H1 (cell line): Measurements from ENCODE around the gene PIGV. TPM values are rescaled to one million over a fixed set of nuclear protein-coding genes. Genes with fewer than 3 reads are reported as not detected.
A peak's percentile ranks its signal among the peaks of the same experiment; 100 is the strongest.

Experiments
- CTCF ChIA-PET: fragments of 300-600 bp; sonication (Branson Sonifier 250); formaldehyde crosslinking; loops from one replicate; lab custom pipeline; 2021; ENCODE audit not compliant: partially characterized antibody; lab: Charles Lee
- POLR2A ChIA-PET: fragments of 300-600 bp; sonication (Branson Sonifier 250); formaldehyde crosslinking; loops from one replicate; lab custom pipeline; 2021; ENCODE audit warnings: inconsistent platforms; ENCODE audit not compliant: partially characterized antibody; lab: Charles Lee
- DNase-seq, 2 experiments: peaks; one replicate each; pipeline versions ENCODE4 v3.0.0 to v3.0.0-alpha.2; 2010 to 2022; ENCODE audit warnings: low spot score in 2 of 2, low read depth in 1 of 2, mixed read lengths in 1 of 2
- FAIRE-seq: peaks from 2 replicates; lab custom pipeline; 2011; peaks lifted over from hg19 to GRCh38; lab: Jason Lieb, UNC
- H2AFZ ChIP-seq: 2 replicates; pipeline ENCODE4 v1.8.1; 2012; ENCODE audit warnings: low read length, inconsistent platforms
- H2AK5ac ChIP-seq: 2 replicates; pipeline ENCODE4 v1.6.1; 2013; ENCODE audit warnings: low read depth, low read length
- H2BK120ac ChIP-seq: replicated peaks from 2 replicates; pipeline ENCODE3; 2013; ENCODE audit warnings: low read depth, low read length, inconsistent platforms
- H2BK12ac ChIP-seq: 2 replicates; pipeline ENCODE4 v1.6.1; 2013; ENCODE audit warnings: low read depth, low read length
- H2BK15ac ChIP-seq: 2 replicates; pipeline ENCODE4 v1.6.1; 2013; ENCODE audit warnings: low read length
- H2BK20ac ChIP-seq: 2 replicates; pipeline ENCODE4 v1.6.1; 2013; ENCODE audit warnings: low read length
- H2BK5ac ChIP-seq: 2 replicates; pipeline ENCODE4 v1.6.1; 2013; ENCODE audit warnings: low read depth, low read length
- H3K14ac ChIP-seq: 2 replicates; pipeline ENCODE4 v1.6.1; 2013; ENCODE audit warnings: inconsistent platforms; ENCODE audit not compliant: insufficient read length
- H3K18ac ChIP-seq: 2 replicates; pipeline ENCODE4 v1.6.1; 2013; ENCODE audit warnings: low read length; ENCODE audit errors: extremely low read depth
- H3K23ac ChIP-seq: 2 replicates; pipeline ENCODE4 v1.6.1; 2013; ENCODE audit warnings: inconsistent platforms; ENCODE audit not compliant: insufficient read length
- H3K23me2 ChIP-seq: 2 replicates; pipeline ENCODE4 v1.6.1; 2013; ENCODE audit warnings: low read depth, low read length
- H3K27ac ChIP-seq: 2 replicates; pipeline ENCODE4 v1.6.1; 2011; ENCODE audit warnings: low read depth, low read length, inconsistent platforms
- H3K27me3 ChIP-seq, 4 experiments: replicated peaks in 1 of 4; 1 replicate in 1 of 4; 2 replicates in 3 of 4; pipeline versions ENCODE4 v1.6.1 to v1.8.1; 2011 to 2013; ENCODE audit warnings: low read length in 3 of 4, mild to moderate bottlenecking in 3 of 4, inconsistent platforms in 2 of 4, mixed read lengths in 2 of 4, moderate library complexity in 1 of 4; ENCODE audit not compliant: control insufficient read depth in 3 of 4, insufficient read depth in 3 of 4; ENCODE audit errors: extremely low read depth in 1 of 4
- H3K36me3 ChIP-seq, 4 experiments: 2 replicates each; pipeline versions ENCODE4 v1.6.1 to v1.8.1; 2011 to 2013; ENCODE audit warnings: mild to moderate bottlenecking in 4 of 4, low read length in 3 of 4, moderate library complexity in 2 of 4, control low read depth in 1 of 4, inconsistent platforms in 1 of 4; ENCODE audit not compliant: insufficient read depth in 4 of 4, control insufficient read depth in 2 of 4
- H3K4ac ChIP-seq: replicated peaks from 2 replicates; pipeline ENCODE3; 2013; ENCODE audit warnings: low read length, low read depth, mixed read lengths, inconsistent platforms; ENCODE audit not compliant: insufficient read length
- H3K4me1 ChIP-seq, 4 experiments: replicated peaks in 1 of 4; 1 replicate in 1 of 4; 2 replicates in 3 of 4; pipeline versions ENCODE4 v1.6.1 to v1.8.1; 2011 to 2013; ENCODE audit warnings: low read length in 3 of 4, inconsistent platforms in 2 of 4, mixed read lengths in 1 of 4; ENCODE audit not compliant: insufficient read depth in 4 of 4, control insufficient read depth in 3 of 4
- H3K4me2 ChIP-seq, 2 experiments: 2 replicates each; pipeline versions ENCODE4 v1.6.1 to v1.8.1; 2011 to 2013; ENCODE audit warnings: low read depth in 2 of 2, low read length in 2 of 2, control low read depth in 1 of 2, inconsistent platforms in 1 of 2, mild to moderate bottlenecking in 1 of 2; ENCODE audit not compliant: insufficient read depth in 1 of 2
- H3K4me3 ChIP-seq, 4 experiments: fragments of 200-600, 300-600 bp in 1 of 4; sonication (generic), shearing (Covaris generic), sonication (Bioruptor Twin) in 1 of 4; 2 replicates each; pipeline versions ENCODE4 v1.5.1 to v1.8.1; 2011 to 2016; ENCODE audit warnings: low read length in 4 of 4, low read depth in 3 of 4, control low read depth in 2 of 4, inconsistent platforms in 2 of 4, mild to moderate bottlenecking in 2 of 4, mixed read lengths in 1 of 4, moderate library complexity in 1 of 4; ENCODE audit not compliant: insufficient read depth in 2 of 4; ENCODE audit errors: extremely low read depth in 1 of 4
- H3K56ac ChIP-seq: replicated peaks from 2 replicates; pipeline ENCODE3; 2013; ENCODE audit warnings: low read depth, mild to moderate bottlenecking, mixed read lengths, low read length, inconsistent platforms; ENCODE audit not compliant: insufficient read length
- H3K79me1 ChIP-seq: 2 replicates; pipeline ENCODE4 v1.6.1; 2013; ENCODE audit warnings: low read depth, low read length, control low read depth
- H3K79me2 ChIP-seq, 2 experiments: 2 replicates each; pipeline versions ENCODE4 v1.6.1 to v1.8.1; 2012 to 2013; ENCODE audit warnings: low read length in 2 of 2, mild to moderate bottlenecking in 2 of 2, inconsistent platforms in 1 of 2; ENCODE audit not compliant: insufficient read depth in 2 of 2, control insufficient read depth in 1 of 2
- H3K9ac ChIP-seq, 4 experiments: replicated peaks in 1 of 4; 1 replicate in 1 of 4; 2 replicates in 3 of 4; pipeline versions ENCODE4 v1.6.1 to v1.8.1; 2011 to 2013; ENCODE audit warnings: low read depth in 3 of 4, low read length in 3 of 4, control low read depth in 2 of 4, mild to moderate bottlenecking in 2 of 4, moderate library complexity in 2 of 4, inconsistent platforms in 1 of 4; ENCODE audit errors: extremely low read depth in 1 of 4
- H3K9me3 ChIP-seq, 2 experiments: 2 replicates each; pipeline versions ENCODE4 v1.6.1 to v1.8.1; 2012 to 2013; ENCODE audit warnings: mild to moderate bottlenecking in 2 of 2, moderate library complexity in 2 of 2, control low read depth in 1 of 2, inconsistent platforms in 1 of 2, low read depth in 1 of 2, low read length in 1 of 2, mixed read lengths in 1 of 2; ENCODE audit not compliant: insufficient read depth in 2 of 2
- H4K20me1 ChIP-seq, 2 experiments: replicated peaks in 1 of 2; 2 replicates each; pipeline versions ENCODE3 to v1.8.1; 2011 to 2013; ENCODE audit warnings: inconsistent platforms in 2 of 2, low read length in 2 of 2, mild to moderate bottlenecking in 1 of 2; ENCODE audit not compliant: insufficient read depth in 2 of 2, control insufficient read depth in 1 of 2
- H4K5ac ChIP-seq: 2 replicates; pipeline ENCODE4 v1.6.1; 2013; ENCODE audit warnings: low read length, low read depth, mixed read lengths, inconsistent platforms; ENCODE audit not compliant: insufficient read length
- H4K8ac ChIP-seq: 2 replicates; pipeline ENCODE4 v1.8.0; 2013; ENCODE audit warnings: mild to moderate bottlenecking, moderate library complexity, low read length, inconsistent platforms; ENCODE audit not compliant: insufficient read depth; ENCODE audit errors: extremely low read depth
- H4K91ac ChIP-seq: replicated peaks from 2 replicates; pipeline ENCODE3; 2013; ENCODE audit warnings: low read length, mixed read lengths, inconsistent platforms; ENCODE audit not compliant: insufficient read length
- KDM5A ChIP-seq: fragments of 200-600 bp; IDR thresholded peaks from 2 replicates; pipeline ENCODE4 v1.7.1; 2012; ENCODE audit warnings: mild to moderate bottlenecking, low read length, inconsistent platforms, mixed read lengths
- POLR2A ChIP-seq, 2 experiments: IDR thresholded peaks; 1 replicate in 1 of 2; 2 replicates in 1 of 2; pipeline ENCODE4 v1.6.1; 2011; ENCODE audit warnings: low read depth in 2 of 2, low read length in 2 of 2, mild to moderate bottlenecking in 2 of 2; ENCODE audit errors: control extremely low read depth in 1 of 2
- WGBS, 2 experiments: shearing (Covaris generic) in 1 of 2; methylation state at CpG; one replicate each; pipeline versions ENCODE4 v1.1.6 to v1.1.7; 2013 to 2015; ENCODE audit warnings: low lambda C conversion rate in 2 of 2, mixed read lengths in 2 of 2, inconsistent platforms in 1 of 2, low coverage in 1 of 2, missing lambda C conversion rate in 1 of 2; ENCODE audit not compliant: insufficient replicate concordance in 2 of 2, insufficient coverage in 1 of 2, insufficient read length in 1 of 2; ENCODE audit errors: extremely low coverage in 1 of 2, missing lambda C conversion rate in 1 of 2; 5-methylcytosine and 5-hydroxymethylcytosine counted together
- polyA plus RNA-seq, 7 experiments: library from polyadenylated mRNA; depleted of rRNA in 3 of 7; stranded (reverse) in 5 of 7; unstranded in 2 of 7; fragments of >200 nt in 5 of 7; fragments of 200-250 nt in 2 of 7; gene quantifications; 1 replicate in 5 of 7; 2 replicates in 1 of 7; 4 replicates in 1 of 7; pipeline versions ENCODE4 v1.2.1 to v1.2.3, GENCODE V29; 2011 to 2013; ENCODE audit warnings: missing spikeins in 2 of 7, mixed read lengths in 2 of 7
- total RNA-seq: library from RNA; stranded (reverse); fragmentation: NEBNext Ultra II Directional; extraction: Animal tissue kit (Norgen Biotek cat#: 25700); gene quantifications from 2 replicates; pipeline ENCODE4 v1.2.1, GENCODE V29; 2021
- TF ChIP-seq, protein P1 (sequence below): IDR thresholded peaks from 2 replicates; pipeline ENCODE4 v1.6.1; 2012; ENCODE audit warnings: inconsistent platforms

The PIGV gene
- total and polyA plus RNA-seq, 2 of the 8 experiments (the other 6 are each of a cell fraction or from before 2014, with no cell fraction given), result 8.5 to 20.9 TPM

DNA sequence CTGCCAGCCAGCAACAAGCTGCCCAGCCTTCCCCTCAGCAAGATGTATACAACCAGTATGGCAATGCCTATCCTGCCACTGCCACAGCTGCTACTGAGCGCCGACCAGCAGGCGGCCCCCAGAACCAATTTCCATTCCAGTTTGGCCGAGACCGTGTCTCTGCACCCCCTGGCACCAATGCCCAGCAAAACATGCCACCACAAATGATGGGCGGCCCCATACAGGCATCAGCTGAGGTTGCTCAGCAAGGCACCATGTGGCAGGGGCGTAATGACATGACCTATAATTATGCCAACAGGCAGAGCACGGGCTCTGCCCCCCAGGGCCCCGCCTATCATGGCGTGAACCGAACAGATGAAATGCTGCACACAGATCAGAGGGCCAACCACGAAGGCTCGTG lies 13.3 kb upstream of the PIGV start:
- Histone ChIP-seq H2BK120ac (no peak overlapping the region), H2AFZ (no peak overlapping the region), H3K9ac (no peak overlapping the region), H3K79me1 (peaks cover 2% of the 10 kb centered on the region), H3K23ac (no peak overlapping the region), H4K8ac (no peak overlapping the region; the same call in 1 of the 2 replicates), H2BK12ac (no peak overlapping the region), H2AK5ac (no peak overlapping the region), H3K4me1 (no peaks in the 10 kb centered on the region), H3K9me3 (no peaks in the 10 kb centered on the region), H3K18ac (no peak overlapping the region), H3K27ac (no peak overlapping the region), H3K14ac (no peak overlapping the region), H3K4ac (no peak overlapping the region), H3K56ac (no peak overlapping the region), H4K20me1 (peaks cover 3 to 13% of the 10 kb centered on the region in 2 experiments), H3K36me3 (peaks cover 68 to 97% (median 89%) of the 10 kb centered on the region in 4 experiments), H3K4me2 (no peak overlapping the region), H2BK15ac (no peak overlapping the region), H4K5ac (no peak overlapping the region), H3K23me2 (no peaks in the 10 kb centered on the region)
- FAIRE-seq, result no peak
- CTCF ChIA-PET, result no interaction called here
- TF ChIP-seq KDM5A (no peak), POLR2A (IDR thresholded peaks at IDR 0.05; ENCODE audit: control extremely low read depth in 1 of 2, low read depth in 2 of 2, low read length in 2 of 2) (peak in 1 of 2 experiments; percentile 19; a peak in 1 of 3 replicates)
- TF ChIP-seq, protein P1, sequence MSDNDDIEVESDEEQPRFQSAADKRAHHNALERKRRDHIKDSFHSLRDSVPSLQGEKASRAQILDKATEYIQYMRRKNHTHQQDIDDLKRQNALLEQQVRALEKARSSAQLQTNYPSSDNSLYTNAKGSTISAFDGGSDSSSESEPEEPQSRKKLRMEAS, result no peak
- TF ChIP-seq, all 59 proteins: peak for 1
- no peak overlapping the region for H2BK5ac ChIP-seq
- 92% methylated on average over 9 of the region's 13 CpGs; no CpG with 5 or more reads in 1 of the 2 experiments for whole genome bisulfite sequencing, 2 experiments
- no peak overlapping the region for H4K91ac ChIP-seq
- H3K79me2 ChIP-seq, result no peaks in the 10 kb centered on the region
- no peak overlapping the region for H2BK20ac ChIP-seq
- H3K4me3 ChIP-seq, result no peak overlapping the region
- H3K27me3 ChIP-seq, result no peaks in the 10 kb centered on the region
- POLR2A ChIA-PET, result no interaction called here
- DNase-seq, result no peak
